BLaER1 treated with 17β-estradiol and CSF1 and Interleukin-3, amounts not matched to agents 10 nM and 100 nM (cell line): ENCODE measurements around the gene ARHGAP15.

ENCODE experiments used
- H3K27ac ChIP-seq, 11 experiments: shearing (Covaris generic); formaldehyde crosslinking; 2 replicates each; pipeline ENCODE4 v1.8.1; 2022
- H3K27me3 ChIP-seq, 11 experiments: shearing (Covaris generic); formaldehyde crosslinking; 2 replicates each; pipeline ENCODE4 v1.8.1; 2022
- H3K36me3 ChIP-seq, 11 experiments: shearing (Covaris generic); formaldehyde crosslinking; 2 replicates each; pipeline ENCODE4 v1.8.1; 2022
- H3K4me1 ChIP-seq, 10 experiments: shearing (Covaris generic); formaldehyde crosslinking; 2 replicates each; pipeline ENCODE4 v1.8.1; 2022
- H3K4me2 ChIP-seq, 11 experiments: shearing (Covaris generic); formaldehyde crosslinking; 2 replicates each; pipeline ENCODE4 v1.8.1; 2022
- H3K4me3 ChIP-seq, 10 experiments: shearing (Covaris generic); formaldehyde crosslinking; 2 replicates each; pipeline ENCODE4 v1.8.1; 2022
- H3K9ac ChIP-seq, 11 experiments: shearing (Covaris generic); formaldehyde crosslinking; 2 replicates each; pipeline ENCODE4 v1.8.1; 2022
- H3K9me3 ChIP-seq, 11 experiments: shearing (Covaris generic); formaldehyde crosslinking; replicated peaks in 1 of 11; 2 replicates each; pipeline ENCODE4 v1.8.1; 2022
- H4K20me1 ChIP-seq, 11 experiments: shearing (Covaris generic); formaldehyde crosslinking; 2 replicates each; pipeline ENCODE4 v1.8.1; 2022
- Cebpa-rat ChIP-seq, 11 experiments: shearing (Covaris generic); IDR thresholded peaks; 2 replicates each; pipeline ENCODE4 v1.8.1; 2022

Gene ARHGAP15

DNA sequence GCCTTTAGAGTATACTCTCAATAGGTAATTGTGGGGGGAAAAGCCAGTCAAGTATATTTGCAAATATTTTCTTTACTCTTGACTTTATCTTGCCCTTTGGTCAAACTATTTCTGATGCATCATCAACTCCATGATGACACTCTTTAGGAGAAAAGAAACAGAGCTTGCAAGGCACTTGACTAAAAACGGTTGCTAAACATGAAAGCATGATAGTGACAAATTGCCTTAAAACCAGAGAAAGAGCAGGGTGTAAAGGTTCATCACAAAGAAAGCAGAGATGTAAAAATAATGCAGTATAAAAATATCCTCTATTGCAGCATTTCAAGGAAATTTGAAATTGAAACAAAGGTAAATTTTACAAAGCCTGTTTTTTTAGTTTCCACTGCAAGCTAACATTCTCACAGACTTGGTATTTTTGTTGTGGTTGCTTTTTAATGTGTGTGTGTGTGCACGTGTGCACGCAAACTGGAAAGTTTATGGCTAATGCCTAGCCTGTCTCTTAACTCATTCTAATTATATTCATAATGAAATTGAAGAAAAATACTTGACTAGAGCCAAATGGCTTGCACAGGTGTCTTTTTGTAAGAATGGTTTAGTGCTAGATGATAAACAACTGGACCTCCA is 503.6 kb downstream of the ARHGAP15 start:
- no peak overlapping the region for H3K27ac ChIP-seq
- no peaks in the 10 kb centered on the region for H3K27me3 ChIP-seq
- peaks cover 6 to 24% (median 17%) of the 10 kb centered on the region in 11 experiments; a peak in 21 of 22 replicates for H3K9me3 ChIP-seq
- no peaks in the 10 kb centered on the region for H4K20me1 ChIP-seq
- H3K36me3 ChIP-seq: peaks cover 7 to 88% (median 25%) of the 10 kb centered on the region in 11 experiments; a peak in 18 of 22 replicates
- H3K4me1 ChIP-seq: no peaks in the 10 kb centered on the region
- no peak overlapping the region for H3K4me3 ChIP-seq
- no peak overlapping the region for H3K9ac ChIP-seq
- no peak overlapping the region for H3K4me2 ChIP-seq
- no peak for TF ChIP-seq Cebpa-rat (IDR thresholded peaks at IDR 0.05)

GRCh38 chr2:143633419-143633818 is 504.2 kb downstream of the ARHGAP15 start:
- peaks cover 1 to 83% (median 22%) of the 10 kb centered on the region in 11 experiments; a peak in 18 of 22 replicates for H3K36me3 ChIP-seq
- TF ChIP-seq Cebpa-rat (IDR thresholded peaks at IDR 0.05): no peak
- no peak overlapping the region for H3K4me2 ChIP-seq
- no peaks in the 10 kb centered on the region for H3K4me1 ChIP-seq
- peaks cover 6 to 24% (median 16%) of the 10 kb centered on the region in 11 experiments; a peak in 21 of 22 replicates for H3K9me3 ChIP-seq
- H4K20me1 ChIP-seq: no peaks in the 10 kb centered on the region
- no peak overlapping the region for H3K27ac ChIP-seq
- H3K4me3 ChIP-seq: no peak overlapping the region
- no peaks in the 10 kb centered on the region for H3K27me3 ChIP-seq
- H3K9ac ChIP-seq: no peak overlapping the region

DNA sequence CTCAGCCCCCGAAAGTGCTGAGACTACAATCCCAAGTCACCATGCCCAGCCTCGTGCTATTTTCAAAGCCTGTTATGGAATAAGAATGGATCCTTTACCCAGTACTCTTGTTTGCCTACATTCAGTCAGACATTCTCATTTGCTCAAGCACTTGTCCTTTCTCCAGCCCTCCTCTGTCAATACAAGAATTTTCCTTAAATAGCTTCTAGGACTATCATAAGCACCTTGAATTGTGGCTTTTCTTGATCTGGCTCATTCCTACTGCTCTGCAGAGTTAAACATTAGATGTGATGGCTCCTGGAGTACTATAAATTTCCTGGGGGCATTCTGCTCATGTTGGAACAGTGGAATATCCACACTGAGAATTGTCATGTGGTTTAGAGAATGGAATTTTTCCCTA is 506.1 kb downstream of the ARHGAP15 start:
- H3K4me2 ChIP-seq: no peak overlapping the region
- no peak overlapping the region for H3K27ac ChIP-seq
- peaks cover 0 to 72% (median 22%) of the 10 kb centered on the region in 11 experiments; a peak in 17 of 22 replicates for H3K36me3 ChIP-seq
- no peaks in the 10 kb centered on the region for H3K4me1 ChIP-seq
- H3K4me3 ChIP-seq: no peak overlapping the region
- H3K9ac ChIP-seq: no peak overlapping the region
- H3K9me3 ChIP-seq: peaks cover 6 to 24% (median 16%) of the 10 kb centered on the region in 11 experiments; a peak in 21 of 22 replicates
- no peak for TF ChIP-seq Cebpa-rat (IDR thresholded peaks at IDR 0.05)
- H3K27me3 ChIP-seq: no peaks in the 10 kb centered on the region
- no peaks in the 10 kb centered on the region for H4K20me1 ChIP-seq

- Histone ChIP-seq H3K36me3 (peaks cover 5 to 72% (median 19%) of the 10 kb centered on the region in 11 experiments; a peak in 17 of 22 replicates), H3K27ac (no peak overlapping the region), H4K20me1 (no peaks in the 10 kb centered on the region), H3K9me3 (peaks cover 6 to 24% (median 16%) of the 10 kb centered on the region in 11 experiments; a peak in 21 of 22 replicates), H3K4me1 (no peaks in the 10 kb centered on the region), H3K9ac (no peak overlapping the region), H3K4me3 (no peak overlapping the region), H3K27me3 (no peaks in the 10 kb centered on the region), H3K4me2 (no peak overlapping the region)
- TF ChIP-seq Cebpa-rat (IDR thresholded peaks at IDR 0.05): no peak
Measured at GRCh38 chr2:143635936-143636335, 506.7 kb downstream of the ARHGAP15 start.

DNA sequence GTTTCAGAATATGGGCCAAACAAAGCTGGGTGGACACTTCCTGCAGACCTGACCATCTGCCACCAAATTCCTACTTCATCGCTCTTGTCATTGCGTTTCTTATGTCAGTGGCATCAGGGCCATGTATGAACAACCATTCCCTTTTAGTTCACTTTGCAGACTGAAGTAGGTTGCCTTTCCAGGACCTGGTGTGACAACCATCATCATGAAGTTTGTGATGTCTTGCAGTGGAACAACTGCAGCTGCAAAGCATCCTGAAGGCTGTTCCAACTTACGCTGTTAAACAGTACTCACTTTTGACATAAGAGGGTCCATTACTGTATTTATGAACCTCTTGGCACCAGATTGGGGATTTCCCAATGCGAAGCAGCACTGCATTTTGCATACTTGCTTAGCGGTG is 511.6 kb downstream of the ARHGAP15 start:
- no peak overlapping the region for H3K4me2 ChIP-seq
- H3K9ac ChIP-seq: no peak overlapping the region
- peaks cover 6 to 19% (median 16%) of the 10 kb centered on the region in 11 experiments; a peak in 21 of 22 replicates for H3K9me3 ChIP-seq
- H3K27me3 ChIP-seq: no peaks in the 10 kb centered on the region
- H3K4me1 ChIP-seq: no peaks in the 10 kb centered on the region
- H4K20me1 ChIP-seq: no peaks in the 10 kb centered on the region
- H3K27ac ChIP-seq: no peak overlapping the region
- H3K36me3 ChIP-seq: peaks cover 9 to 45% (median 16%) of the 10 kb centered on the region in 11 experiments; a peak in 16 of 22 replicates
- TF ChIP-seq Cebpa-rat (IDR thresholded peaks at IDR 0.05): no peak
- H3K4me3 ChIP-seq: no peak overlapping the region

DNA sequence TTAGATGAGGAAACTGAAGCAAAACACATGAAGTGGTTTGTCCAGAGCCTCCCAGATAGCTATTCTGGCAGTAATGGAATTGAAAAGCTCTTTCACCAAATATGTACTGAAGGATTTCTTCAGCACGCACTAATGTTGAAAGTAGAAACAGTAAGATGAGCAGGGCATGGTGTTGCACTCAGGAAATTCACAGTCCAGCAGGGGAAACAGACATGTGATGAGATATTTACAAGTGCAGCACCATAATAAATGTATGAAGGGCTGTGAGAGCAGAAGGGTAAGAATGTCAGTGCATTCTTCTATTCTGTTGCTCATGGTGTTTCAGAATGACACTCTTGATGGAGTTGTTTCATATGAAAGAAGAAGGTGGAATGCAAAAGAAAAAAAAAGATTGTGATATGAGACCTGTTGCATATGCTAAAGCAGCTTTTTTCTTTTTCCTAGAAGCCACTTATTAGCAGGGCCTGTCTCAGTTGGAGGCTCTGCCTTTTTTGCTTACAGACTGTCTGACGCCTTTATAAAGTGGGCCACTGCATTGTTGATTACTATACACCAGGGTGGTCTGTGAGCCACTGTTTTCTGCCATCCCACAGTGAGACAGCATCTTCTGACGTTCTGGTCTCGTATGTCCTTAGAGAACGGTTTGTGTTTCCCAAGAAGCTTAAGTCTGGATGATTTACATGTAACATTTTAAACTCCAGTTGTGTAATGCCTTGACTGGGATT is 516.9 kb downstream of the ARHGAP15 start:
- TF ChIP-seq Cebpa-rat (IDR thresholded peaks at IDR 0.05): no peak
- Histone ChIP-seq H4K20me1 (no peaks in the 10 kb centered on the region), H3K9ac (no peak overlapping the region), H3K9me3 (peaks cover 0 to 3% (median 0%) of the 10 kb centered on the region in 11 experiments; a peak in 1 of 22 replicates), H3K4me3 (no peak overlapping the region), H3K4me1 (no peaks in the 10 kb centered on the region), H3K36me3 (peaks cover 0 to 27% (median 0%) of the 10 kb centered on the region in 11 experiments; a peak in 7 of 22 replicates), H3K4me2 (no peak overlapping the region), H3K27me3 (no peaks in the 10 kb centered on the region), H3K27ac (no peak overlapping the region)

DNA sequence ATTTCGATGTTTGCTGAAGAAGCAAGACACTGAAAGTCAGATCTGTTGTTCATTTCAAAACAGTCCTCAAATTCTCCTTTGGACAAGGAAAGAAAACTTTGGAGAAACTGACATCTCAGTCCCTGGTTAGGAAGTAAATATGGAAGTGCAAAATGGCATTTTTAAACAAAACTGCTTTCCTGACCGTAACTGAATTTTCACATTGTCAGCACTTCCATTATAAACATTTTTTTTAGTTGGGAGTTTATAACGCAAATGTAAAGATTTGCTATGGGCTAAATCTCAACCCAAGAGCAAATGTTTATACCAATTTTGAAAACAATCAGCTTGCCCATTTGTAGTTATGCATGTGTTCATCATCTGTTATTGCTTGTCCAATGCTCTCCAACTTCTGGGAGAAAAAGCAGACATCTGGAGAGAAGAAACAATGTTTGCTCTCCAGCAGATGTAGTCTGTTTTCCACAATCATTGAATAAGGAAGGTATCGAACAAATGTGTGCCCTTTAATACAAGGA is 520.1 kb downstream of the ARHGAP15 start:
- H3K9ac ChIP-seq: no peak overlapping the region
- H3K27ac ChIP-seq: no peak overlapping the region
- H3K9me3 ChIP-seq: peaks cover 11 to 22% (median 15%) of the 10 kb centered on the region in 11 experiments; a peak in 21 of 22 replicates
- H3K4me3 ChIP-seq: no peak overlapping the region
- H3K27me3 ChIP-seq: no peaks in the 10 kb centered on the region
- no peak overlapping the region for H3K4me2 ChIP-seq
- TF ChIP-seq Cebpa-rat (IDR thresholded peaks at IDR 0.05): no peak
- H4K20me1 ChIP-seq: no peaks in the 10 kb centered on the region
- no peaks in the 10 kb centered on the region for H3K4me1 ChIP-seq
- H3K36me3 ChIP-seq: peaks cover 0 to 22% (median 0%) of the 10 kb centered on the region in 11 experiments; a peak in 7 of 22 replicates

- Histone ChIP-seq H3K27ac (no peak overlapping the region), H3K4me2 (no peak overlapping the region), H3K9me3 (peaks cover 11 to 22% (median 15%) of the 10 kb centered on the region in 11 experiments; a peak in 21 of 22 replicates), H3K9ac (no peak overlapping the region), H3K36me3 (peaks cover 0 to 22% (median 3%) of the 10 kb centered on the region in 11 experiments; a peak in 7 of 22 replicates), H3K4me3 (no peak overlapping the region), H4K20me1 (no peaks in the 10 kb centered on the region), H3K4me1 (no peaks in the 10 kb centered on the region), H3K27me3 (no peaks in the 10 kb centered on the region)
- no peak for TF ChIP-seq Cebpa-rat (IDR thresholded peaks at IDR 0.05)
Measured at GRCh38 chr2:143652692-143653091, 523.5 kb downstream of the ARHGAP15 start.

DNA sequence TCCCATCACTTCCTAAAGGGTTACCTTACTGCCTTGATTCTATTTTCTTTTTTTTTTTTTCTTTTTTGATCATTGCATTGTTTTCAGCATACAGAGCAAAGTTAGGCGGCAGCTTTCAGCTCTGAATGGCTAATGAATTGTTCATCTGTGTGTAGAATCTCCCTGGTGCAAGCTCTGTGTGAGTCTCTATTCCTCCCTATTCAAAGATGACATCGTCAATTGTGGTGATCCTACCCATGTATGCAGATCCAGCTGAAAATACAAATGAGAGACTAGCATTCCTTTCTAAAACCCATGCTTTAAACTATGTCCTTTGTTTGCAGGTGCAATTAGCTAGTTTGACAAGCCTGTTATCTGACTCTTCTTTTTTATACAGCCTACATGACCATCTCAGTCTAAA is 539.0 kb downstream of the ARHGAP15 start:
- Histone ChIP-seq H3K27ac (no peak overlapping the region), H3K4me1 (peaks cover 0 to 3% (median 0%) of the 10 kb centered on the region in 10 experiments; a peak in 1 of 20 replicates), H4K20me1 (no peaks in the 10 kb centered on the region), H3K4me2 (no peak overlapping the region), H3K4me3 (no peak overlapping the region), H3K27me3 (no peaks in the 10 kb centered on the region), H3K9me3 (no peaks in the 10 kb centered on the region; a peak in 1 of 22 replicates), H3K36me3 (peaks cover 0 to 17% (median 0%) of the 10 kb centered on the region in 11 experiments; a peak in 4 of 22 replicates), H3K9ac (no peak overlapping the region)
- TF ChIP-seq Cebpa-rat (IDR thresholded peaks at IDR 0.05): no peak
